ENCODE results near the gene VAC14.
A peak's percentile ranks its signal among the peaks of the same experiment; 100 is the strongest.

GRCh38 chr16:70653809-70654771, 146.9 kb downstream of the VAC14 start:
- peak; percentile 67 to 99 (median 92) for TF ChIP-seq CTCF (IDR thresholded peaks at IDR 0.05)
- TF ChIP-seq POLR2A (IDR thresholded peaks at IDR 0.05), result no peak
